Vagina (tissue), 2 donors: Measurements from ENCODE around the gene SZT2. TPM values are rescaled to one million over a fixed set of nuclear protein-coding genes. Genes with fewer than 3 reads are reported as not detected.
"Not testable (repeated sequence)": the region's sequence is repeated elsewhere in the genome, so short reads cannot be mapped to it uniquely, and the experiment has no call there.

ENCODE experiments used
- DNase-seq, 2 donors: peaks; one replicate each; pipeline ENCODE4 v3.0.0-alpha.2; 2017; ENCODE audit errors: extremely low spot score in 2 of 2
- H3K27ac ChIP-seq: fragments of 200-600 bp; sonication (generic); one replicate; pipeline ENCODE4 v1.5.1; 2019
- H3K27me3 ChIP-seq: fragments of 200-600 bp; sonication (generic); one replicate; pipeline ENCODE4 v1.5.1; 2019
- H3K36me3 ChIP-seq, 2 donors: fragments of 200-600 bp; sonication (generic); one replicate each; pipeline ENCODE4 v1.5.1; 2017 to 2019
- H3K4me1 ChIP-seq: fragments of 200-600 bp; sonication (generic); one replicate; pipeline ENCODE4 v1.5.1; 2019
- H3K4me3 ChIP-seq, 2 donors: fragments of 200-600 bp; sonication (generic); 1 replicate in 1 of 2; 2 replicates in 1 of 2; pipeline ENCODE4 v1.5.1; 2016 to 2019
- H3K9me3 ChIP-seq: fragments of 200-600 bp; sonication (generic); one replicate; pipeline ENCODE4 v1.5.1; 2019
- CTCF ChIP-seq, 3 experiments: fragments of 450-650 bp in 2 of 3; fragments of 200-600 bp in 1 of 3; sonication (generic) in 1 of 3; IDR thresholded peaks; one replicate each; pipeline ENCODE4 v1.5.1; 2017 to 2019; ENCODE audit warnings: antibody characterized with exemption in 3 of 3, mild to moderate bottlenecking in 2 of 3, moderate library complexity in 2 of 3
- POLR2A ChIP-seq, 2 donors: fragments of 450-650 bp; IDR thresholded peaks; one replicate each; pipeline ENCODE4 v1.6.1; 2017; ENCODE audit warnings: antibody characterized with exemption in 2 of 2, mild to moderate bottlenecking in 2 of 2, moderate library complexity in 2 of 2
- POLR2AphosphoS5 ChIP-seq, 2 donors: sonication (generic); formaldehyde crosslinking; IDR thresholded peaks; one replicate each; pipeline ENCODE4 v1.9.0; 2017; ENCODE audit warnings: antibody characterized with exemption in 2 of 2, mild to moderate bottlenecking in 2 of 2, low read depth in 1 of 2; ENCODE audit not compliant: insufficient read depth in 1 of 2
- intact Hi-C: fragments of 100-400 bp; cut with DNase I; formaldehyde crosslinking; loops from one replicate; pipeline ENCODE4 v1.15.1; 2023
- total RNA-seq: library from RNA; depleted of rRNA; stranded (reverse); fragments of >200 nt; gene quantifications from one replicate; pipeline ENCODE4 v1.2.3, GENCODE V29; 2016

Gene SZT2
- total RNA-seq, 1 donor from 2014 or later, result 42.5 TPM

GRCh38 chr1:43405219-43405875 lies 15.6 kb downstream of the SZT2 start:
- no peaks in the 10 kb centered on the region for H3K4me1 ChIP-seq
- no peaks in the 10 kb centered on the region for H3K27me3 ChIP-seq
- no peak for TF ChIP-seq CTCF (IDR thresholded peaks at IDR 0.05)
- TF ChIP-seq POLR2A (IDR thresholded peaks at IDR 0.05), result no peak
- no peak for TF ChIP-seq POLR2AphosphoS5 (IDR thresholded peaks at IDR 0.05; ENCODE audit: insufficient read depth in 1 of 2, low read depth in 1 of 2)
- H3K9me3 ChIP-seq, result no peaks in the 10 kb centered on the region
- no peak overlapping the region for H3K27ac ChIP-seq
- H3K4me3 ChIP-seq, result no peak overlapping the region
- intact Hi-C loops, result loop anchor here (5.0 kb wide), 1 partner anchor 168 kb away; no protein-coding TSS in a partner anchor
- no peak for DNase-seq
- H3K36me3 ChIP-seq, result peaks cover 0 to 64% of the 10 kb centered on the region in 2 donors

- intact Hi-C loops, result loop anchor here (5.0 kb wide), 1 partner anchor 169 kb away; no protein-coding TSS in a partner anchor
- Histone ChIP-seq H3K36me3 (peaks cover 0 to 64% of the 10 kb centered on the region in 2 donors), H3K4me1 (no peaks in the 10 kb centered on the region), H3K4me3 (no peak overlapping the region), H3K27ac (no peak overlapping the region), H3K9me3 (no peaks in the 10 kb centered on the region), H3K27me3 (no peaks in the 10 kb centered on the region)
- TF ChIP-seq POLR2AphosphoS5 (IDR thresholded peaks at IDR 0.05; ENCODE audit: insufficient read depth in 1 of 2, low read depth in 1 of 2) (no peak), POLR2A (IDR thresholded peaks at IDR 0.05) (no peak), CTCF (IDR thresholded peaks at IDR 0.05) (no peak)
- DNase-seq, result no peak
Observed at GRCh38 chr1:43405876-43406234, 16.2 kb downstream of the SZT2 start.

- TF ChIP-seq CTCF (IDR thresholded peaks at IDR 0.05), result no peak
- no peaks in the 10 kb centered on the region for H3K27me3 ChIP-seq
- H3K4me1 ChIP-seq, result no peaks in the 10 kb centered on the region
- intact Hi-C loops, result no loop called here
- H3K4me3 ChIP-seq, result no peak overlapping the region
- no peak for DNase-seq
- H3K9me3 ChIP-seq, result no peaks in the 10 kb centered on the region
- peaks cover 0 to 35% of the 10 kb centered on the region in 2 donors for H3K36me3 ChIP-seq
- no peak overlapping the region for H3K27ac ChIP-seq
Observed at GRCh38 chr1:43410571-43410970, 20.9 kb downstream of the SZT2 start.

GRCh38 chr1:43413426-43413825 lies 23.7 kb downstream of the SZT2 start:
- not testable (repeated sequence) for H3K9me3 ChIP-seq, DNase-seq, H3K27ac ChIP-seq, H3K4me1 ChIP-seq, H3K27me3 ChIP-seq, H3K4me3 ChIP-seq
- peaks cover 0 to 37% of the 10 kb centered on the region in 2 donors for H3K36me3 ChIP-seq
- intact Hi-C loops, result loop anchor here (2.0 kb wide), 1 partner anchor 187 kb away; no protein-coding TSS in a partner anchor

GRCh38 chr1:43414634-43415223 lies 25.0 kb downstream of the SZT2 start:
- intact Hi-C loops, result loop anchor here (5.0 kb wide), 1 partner anchor 907 kb away; no protein-coding TSS in a partner anchor
- DNase-seq, result no peak
- TF ChIP-seq POLR2A (IDR thresholded peaks at IDR 0.05), result no peak
- TF ChIP-seq CTCF (IDR thresholded peaks at IDR 0.05), result peak; percentile 12 to 41 (median 35)
- Histone ChIP-seq H3K4me1 (no peaks in the 10 kb centered on the region), H3K27ac (no peak overlapping the region), H3K9me3 (no peaks in the 10 kb centered on the region), H3K36me3 (peaks cover 0 to 41% of the 10 kb centered on the region in 2 donors), H3K4me3 (no peak overlapping the region), H3K27me3 (no peaks in the 10 kb centered on the region)
